Measurements from ENCODE around the gene SLC43A1.
A peak's percentile ranks its signal among the peaks of the same experiment; 100 is the strongest.
"Not testable (repeated sequence)": the region's sequence is repeated elsewhere in the genome, so short reads cannot be mapped to it uniquely, and the experiment has no call there.

The SLC43A1 gene

DNA sequence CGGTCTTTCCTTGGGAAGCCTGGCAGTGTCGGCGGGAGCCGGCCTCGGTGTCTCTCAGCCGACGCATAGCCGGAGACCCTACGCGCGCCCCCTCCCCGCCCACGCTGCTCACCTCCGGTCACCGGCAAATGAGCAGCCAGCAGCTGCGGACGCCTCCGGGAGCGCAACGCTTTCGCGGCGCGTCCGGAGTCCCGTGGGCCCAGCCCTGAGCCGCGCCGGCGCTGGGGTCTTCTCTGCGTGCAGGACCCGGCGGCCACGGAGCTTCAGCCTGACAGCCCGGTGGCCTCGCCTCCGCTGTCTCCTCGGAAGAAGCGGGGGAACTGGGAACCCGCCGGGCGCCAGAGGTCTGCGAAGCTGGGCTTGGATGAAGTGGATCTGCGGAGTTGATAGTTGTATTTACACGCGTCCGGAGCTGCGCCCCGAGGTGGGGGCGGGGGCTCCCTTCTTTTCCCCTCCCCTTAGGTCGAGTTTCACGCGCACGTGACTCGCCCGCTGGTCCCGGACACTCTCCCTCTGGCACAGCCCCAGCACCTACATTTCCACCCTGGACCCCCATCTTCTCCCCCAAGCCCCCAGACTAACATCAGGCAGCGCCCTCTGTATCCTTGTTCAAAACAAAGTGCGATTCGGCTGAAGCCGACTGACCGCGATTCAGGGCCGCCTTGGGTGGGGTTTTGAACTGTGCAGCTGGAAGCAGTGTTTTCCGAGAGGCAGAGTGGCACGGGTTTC is at the start of gene SLC43A1:
Gene SLC43A1 (minus strand): TSS at position 371 of the 729 bp plus-strand sequence. CDS start 1,591 bp downstream, outside the sequence.
- DNase-seq (ENCODE audit: low spot score), result peak; percentile 88

DNA sequence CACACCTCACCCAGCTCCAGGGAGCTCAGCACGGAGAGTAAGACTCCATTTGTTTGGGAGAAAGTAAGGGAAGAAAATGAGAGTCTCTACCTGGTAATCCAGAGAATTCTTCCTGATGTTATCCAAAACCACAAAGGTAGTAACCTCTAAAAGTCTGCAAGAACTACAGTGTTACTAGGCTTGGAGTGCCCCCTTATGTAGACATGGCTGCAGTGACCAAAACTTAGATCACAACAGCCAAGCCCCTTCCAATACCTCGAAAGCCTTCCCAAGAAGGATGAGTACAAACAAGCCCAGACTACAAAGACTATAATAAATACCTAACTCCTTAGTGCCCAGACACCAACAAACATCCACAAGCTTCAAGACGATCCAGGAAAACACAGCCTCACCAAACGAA is 47.1 kb upstream of the SLC43A1 start:
- DNase-seq (ENCODE audit: low spot score), result no peak

- no peak for DNase-seq (ENCODE audit: low spot score)
Measured at GRCh38 chr11:57560146-57560545, 44.6 kb upstream of the SLC43A1 start.

DNA sequence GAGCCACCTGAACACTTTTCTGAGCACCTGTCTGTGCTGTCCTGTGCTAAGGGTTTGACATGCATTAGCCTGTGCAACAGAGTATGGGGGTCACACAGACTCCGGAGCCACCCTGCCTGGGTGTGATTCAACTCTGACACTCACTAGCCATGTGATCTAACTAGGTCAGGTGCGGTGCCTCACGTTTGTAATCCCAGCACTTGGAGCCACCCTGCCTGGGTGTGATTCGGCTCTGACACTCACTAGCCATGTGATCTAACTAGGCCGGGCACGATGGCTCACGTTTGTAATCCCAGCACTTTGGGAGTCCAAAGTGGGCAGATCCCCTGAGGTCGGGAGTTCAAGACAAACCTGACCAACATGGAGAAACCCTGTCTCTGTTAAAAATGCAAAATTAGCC is 40.5 kb upstream of the SLC43A1 start:
- DNase-seq (ENCODE audit: low spot score), result no peak

DNA sequence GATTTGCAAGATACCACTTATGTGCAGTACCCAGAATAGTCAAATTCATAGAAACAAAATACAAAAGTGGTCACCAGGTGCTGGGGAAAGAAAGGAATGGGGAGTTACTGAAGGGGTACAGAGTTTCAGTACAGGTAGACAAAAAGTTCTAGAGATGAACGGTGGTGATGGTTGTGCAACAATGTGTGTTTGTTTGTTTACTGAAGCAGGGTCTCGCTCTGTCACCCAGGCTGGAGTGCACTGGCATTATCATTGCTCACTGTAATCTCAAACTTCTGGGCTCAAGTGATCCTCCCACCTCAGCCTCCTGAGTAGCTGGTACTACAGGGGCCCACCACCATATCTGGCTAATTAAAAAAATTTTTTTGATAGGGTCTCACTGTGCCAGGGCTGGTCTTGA is 39.9 kb upstream of the SLC43A1 start:
- DNase-seq (ENCODE audit: low spot score), result no peak

- DNase-seq (ENCODE audit: low spot score), result no peak
Measured at GRCh38 chr11:57552479-57552878, 37.0 kb upstream of the SLC43A1 start.

DNA sequence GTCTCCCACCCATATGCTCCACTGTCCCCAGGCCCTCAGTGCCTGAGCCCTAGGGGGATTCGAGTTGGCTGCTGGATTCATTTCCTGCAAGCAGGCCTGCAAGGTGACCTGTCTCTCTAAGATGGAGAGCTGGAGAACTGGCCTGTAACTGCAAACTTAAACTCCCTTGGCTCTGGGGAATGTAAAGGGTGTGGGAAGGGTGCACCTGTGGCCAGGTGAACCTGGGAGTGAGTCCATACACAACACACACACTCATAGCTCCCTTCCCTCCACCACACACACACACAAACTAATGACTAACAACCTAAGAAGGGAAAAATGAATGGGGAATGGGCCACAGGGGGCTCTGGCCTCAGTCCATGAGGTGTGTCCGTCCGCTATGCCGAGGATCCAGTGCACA is 36.4 kb upstream of the SLC43A1 start:
- no peak for DNase-seq (ENCODE audit: low spot score)

GRCh38 chr11:57549983-57550382 is 34.5 kb upstream of the SLC43A1 start:
- no peak for DNase-seq (ENCODE audit: low spot score)

- DNase-seq (ENCODE audit: low spot score), result no peak
Measured at GRCh38 chr11:57547854-57548377, 32.4 kb upstream of the SLC43A1 start.

DNA sequence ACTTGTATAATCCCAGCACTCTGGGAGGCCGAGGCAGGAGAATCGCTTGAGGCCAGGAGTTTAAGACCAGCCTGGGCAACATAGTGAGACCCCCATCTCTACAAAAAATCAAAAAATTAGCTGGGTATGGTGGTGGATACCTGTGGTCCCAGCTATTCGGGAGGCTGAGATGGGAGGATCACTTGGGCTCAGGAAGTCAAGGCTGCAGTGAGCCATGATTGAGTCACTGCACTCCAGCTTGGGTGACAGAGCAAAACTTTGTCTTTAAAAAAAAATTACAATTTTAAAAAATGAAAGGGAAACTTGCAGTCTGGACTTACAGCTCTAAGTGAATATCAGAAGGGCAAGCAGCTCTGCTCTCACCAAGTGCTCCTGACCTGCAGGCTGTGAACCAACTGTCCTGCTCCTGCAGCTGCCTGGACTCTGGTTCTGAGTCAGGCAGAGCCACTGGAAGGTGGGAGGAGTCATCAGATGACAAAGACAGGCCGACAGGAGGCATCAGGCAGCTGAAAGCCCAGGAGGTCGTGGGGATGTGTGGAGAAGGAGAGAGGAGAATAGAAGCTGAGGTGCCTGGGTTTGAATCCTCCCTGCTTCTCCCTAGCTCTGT is 31.5 kb upstream of the SLC43A1 start:
- peak; percentile 80 for DNase-seq (ENCODE audit: low spot score)

- DNase-seq (ENCODE audit: low spot score), result no peak
Measured at GRCh38 chr11:57546451-57546850, 30.9 kb upstream of the SLC43A1 start.

- no peak for DNase-seq (ENCODE audit: low spot score)
Measured at GRCh38 chr11:57545883-57546282, 30.4 kb upstream of the SLC43A1 start.

- no peak for DNase-seq (ENCODE audit: low spot score)
Measured at GRCh38 chr11:57544566-57544965, 29.1 kb upstream of the SLC43A1 start.

DNA sequence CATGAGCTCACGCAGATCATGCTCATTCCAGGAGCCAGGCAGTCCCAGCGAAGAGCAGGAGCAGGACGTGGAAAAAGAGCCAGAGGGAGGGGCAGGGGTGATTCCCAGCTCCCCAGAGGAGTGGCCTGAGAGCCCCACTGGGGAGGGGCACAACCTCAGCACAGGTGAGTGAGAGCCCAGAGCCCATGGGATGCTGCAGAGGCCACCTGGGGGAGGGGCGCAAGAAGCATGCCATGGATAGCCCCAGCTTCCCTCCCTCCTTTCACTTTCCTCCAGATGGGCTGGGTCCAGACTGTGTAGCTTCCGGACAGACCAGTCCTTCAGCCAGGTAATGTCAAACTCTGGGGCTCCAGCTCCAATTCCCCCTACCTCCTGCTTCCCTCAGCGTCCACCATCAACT is 28.1 kb upstream of the SLC43A1 start:
- no peak for DNase-seq (ENCODE audit: low spot score)

- DNase-seq (ENCODE audit: low spot score), result no peak
Measured at GRCh38 chr11:57542582-57542981, 27.1 kb upstream of the SLC43A1 start.

GRCh38 chr11:57541169-57541568 is 25.7 kb upstream of the SLC43A1 start:
- DNase-seq (ENCODE audit: low spot score), result no peak

GRCh38 chr11:57539342-57539741 is 23.8 kb upstream of the SLC43A1 start:
- DNase-seq (ENCODE audit: low spot score), result no peak

- no peak for DNase-seq (ENCODE audit: low spot score)
Measured at GRCh38 chr11:57536947-57537619, 21.6 kb upstream of the SLC43A1 start, which contains the start of gene SMTNL1. TSS of gene SMTNL1 (plus strand) at chr11:57537595. CDS start at chr11:57542643, 5,048 bp downstream.

GRCh38 chr11:57534449-57534848 is 18.9 kb upstream of the SLC43A1 start:
- not testable (repeated sequence) for DNase-seq (ENCODE audit: low spot score)

DNA sequence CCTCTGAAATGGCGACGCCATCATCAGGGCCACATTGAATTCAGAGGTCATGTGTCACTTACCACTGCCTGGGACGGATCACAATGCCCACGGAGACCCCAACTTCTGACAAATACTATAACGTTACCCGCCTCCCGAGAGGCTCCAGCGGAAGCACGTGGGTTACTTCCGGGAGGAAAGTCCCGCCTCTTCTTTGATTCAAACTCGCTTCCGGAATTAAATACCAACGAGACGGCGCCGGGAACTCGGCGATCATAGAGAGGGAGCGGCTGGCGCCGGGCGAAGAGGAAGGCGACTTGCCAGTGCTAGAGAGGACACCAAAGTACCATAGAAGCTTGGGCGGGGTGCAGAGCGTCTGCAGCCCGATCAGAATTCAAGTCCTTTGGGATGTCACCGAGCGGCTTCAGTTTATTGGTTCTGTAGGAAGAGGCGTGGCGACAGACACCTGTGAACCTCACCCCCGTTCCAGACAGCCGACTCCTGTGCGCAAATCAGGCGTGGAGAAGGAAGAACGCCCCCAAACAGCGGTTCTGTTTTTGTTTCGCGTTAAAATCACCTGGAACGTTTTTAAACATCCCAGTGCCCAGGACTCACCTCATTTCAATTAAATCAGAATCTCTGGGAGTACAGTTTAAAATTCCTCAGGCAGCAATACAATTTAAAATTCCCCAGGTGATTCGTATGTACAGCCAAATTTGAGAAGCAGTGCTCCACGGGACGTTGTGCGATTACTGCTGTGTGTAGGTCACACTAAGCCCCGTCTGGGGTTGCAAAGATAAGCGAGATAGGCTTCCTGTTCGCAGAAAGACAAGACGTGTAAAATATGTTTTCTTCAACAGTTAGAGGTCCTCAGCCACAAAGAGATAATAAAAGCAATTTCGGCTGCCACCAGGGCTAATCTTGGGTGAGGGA is 15.3 kb upstream of the SLC43A1 start, which contains the start of gene TIMM10:
Gene TIMM10 (minus strand): TSS at position 159 of the 912 bp plus-strand sequence. CDS start 565 bp downstream, outside the sequence.
- DNase-seq (ENCODE audit: low spot score), result peak; percentile 95

DNA sequence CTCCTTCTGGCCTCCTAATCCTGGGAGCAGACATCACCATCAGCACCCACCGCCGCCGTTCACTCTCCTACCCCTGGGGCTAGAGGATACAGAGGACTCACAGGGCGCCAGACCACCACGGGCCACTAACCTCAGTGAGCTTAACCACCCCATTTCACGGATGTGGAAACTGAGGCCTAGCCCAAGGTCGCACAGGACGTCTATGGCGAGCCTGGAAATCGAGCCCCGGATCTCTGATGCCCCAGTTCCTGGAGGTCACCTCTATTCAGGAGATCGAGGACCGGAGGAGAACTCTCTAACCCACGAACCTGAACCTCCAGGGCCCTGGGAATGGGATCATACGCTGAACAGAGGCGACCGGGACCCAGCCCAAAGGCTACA is 14.7 kb upstream of the SLC43A1 start:
- no peak for DNase-seq (ENCODE audit: low spot score)

DNA sequence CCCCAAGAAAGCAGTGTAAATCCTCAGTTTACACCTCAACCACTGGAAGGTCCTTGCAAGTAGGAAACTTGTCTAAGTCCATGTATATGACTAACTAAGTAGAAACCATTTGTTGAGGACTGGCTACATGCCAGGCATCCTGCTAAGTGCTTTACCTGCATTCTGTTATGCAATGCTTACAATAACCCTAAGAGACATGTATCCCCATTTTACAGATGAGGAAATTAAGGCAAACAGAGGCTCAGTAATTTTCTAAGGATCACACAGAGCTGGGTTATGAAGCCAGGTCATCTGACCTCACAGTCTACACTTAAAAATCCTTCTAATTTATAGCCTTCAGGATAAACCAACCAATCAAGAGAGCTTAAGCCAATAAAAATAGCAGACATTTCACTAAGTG is 13.5 kb upstream of the SLC43A1 start:
- no peak for DNase-seq (ENCODE audit: low spot score)
